Common myeloid progenitor, CD34-positive (primary cell): Measurements from ENCODE around the gene PC.

ENCODE experiments used
- CTCF ChIA-PET: fragments of 350-600 bp; sonication (Branson Sonifier 250); formaldehyde crosslinking; loops from one replicate; lab custom pipeline; 2021; ENCODE audit warnings: antibody characterized with exemption; lab: Charles Lee
- POLR2A ChIA-PET: fragments of 350-600 bp; sonication (Branson Sonifier 250); formaldehyde crosslinking; loops from one replicate; lab custom pipeline; 2021; ENCODE audit warnings: antibody characterized with exemption; lab: Charles Lee
- DNase-seq, 3 donors: peaks; one replicate each; pipeline versions ENCODE4 v3.0.0 to v3.0.0-alpha.2; 2013
- H3K27ac ChIP-seq, 2 experiments: 1 replicate in 1 of 2; 2 replicates in 1 of 2; pipeline ENCODE4 v1.7.0; 2013; ENCODE audit warnings: inconsistent platforms in 2 of 2, low read length in 2 of 2, mild to moderate bottlenecking in 2 of 2, low read depth in 1 of 2, moderate library complexity in 1 of 2; ENCODE audit not compliant: severe bottlenecking in 2 of 2, insufficient read depth in 1 of 2, poor library complexity in 1 of 2
- H3K27me3 ChIP-seq, 5 experiments: replicated peaks in 2 of 5; 1 replicate in 3 of 5; 2 replicates in 2 of 5; pipeline versions ENCODE4 v1.6.1 to v1.7.0; 2013; ENCODE audit warnings: low read length in 4 of 5, mild to moderate bottlenecking in 2 of 5, moderate library complexity in 2 of 5, inconsistent platforms in 1 of 5; ENCODE audit not compliant: insufficient read depth in 5 of 5, control insufficient read depth in 4 of 5
- H3K36me3 ChIP-seq, 4 experiments: 1 replicate in 2 of 4; 2 replicates in 2 of 4; pipeline versions ENCODE4 v1.6.1 to v1.7.0; 2013; ENCODE audit warnings: low read length in 3 of 4, control low read depth in 1 of 4, mild to moderate bottlenecking in 1 of 4; ENCODE audit not compliant: control insufficient read depth in 4 of 4, insufficient read depth in 4 of 4
- H3K4me1 ChIP-seq, 4 experiments: 1 replicate in 3 of 4; 2 replicates in 1 of 4; pipeline versions ENCODE4 v1.6.1 to v1.7.1; 2013; ENCODE audit warnings: low read length in 3 of 4, mild to moderate bottlenecking in 3 of 4, control low read depth in 1 of 4, inconsistent platforms in 1 of 4, moderate library complexity in 1 of 4; ENCODE audit not compliant: control insufficient read depth in 4 of 4, insufficient read depth in 4 of 4; ENCODE audit errors: control extremely low read depth in 1 of 4
- H3K4me3 ChIP-seq, 7 experiments: 1 replicate in 4 of 7; 2 replicates in 3 of 7; pipeline versions ENCODE4 v1.5.1 to v1.7.0; 2013; ENCODE audit warnings: mild to moderate bottlenecking in 7 of 7, low read length in 6 of 7, moderate library complexity in 6 of 7, inconsistent platforms in 2 of 7, low read depth in 2 of 7, control low read depth in 1 of 7; ENCODE audit not compliant: insufficient read depth in 4 of 7, control insufficient read depth in 1 of 7; ENCODE audit errors: extremely low read depth in 1 of 7
- H3K9me3 ChIP-seq, 5 experiments: 1 replicate in 4 of 5; 2 replicates in 1 of 5; pipeline versions ENCODE4 v1.6.1 to v1.7.1; 2013; ENCODE audit warnings: low read length in 4 of 5, mild to moderate bottlenecking in 2 of 5, inconsistent platforms in 1 of 5, low read depth in 1 of 5, moderate library complexity in 1 of 5; ENCODE audit not compliant: control insufficient read depth in 4 of 5, insufficient read depth in 2 of 5; ENCODE audit errors: control extremely low read depth in 1 of 5
- WGBS: methylation state at CpG from one replicate; pipeline ENCODE4 v1.1.5; 2013; ENCODE audit not compliant: insufficient coverage; 5-methylcytosine and 5-hydroxymethylcytosine counted together

Gene PC

GRCh38 chr11:66866511-66866986 is 91.6 kb downstream of the PC start:
- ChIA-PET POLR2A (no interaction called here), CTCF (interaction anchor here (1.3 to 2.0 kb wide), 5 partner anchors 10 to 32 kb away, joined by 3 to 4 read pairs (median 4); no protein-coding TSS in a partner anchor)
- WGBS, result 86% methylated on average over 5 of the region's 7 CpGs

DNA sequence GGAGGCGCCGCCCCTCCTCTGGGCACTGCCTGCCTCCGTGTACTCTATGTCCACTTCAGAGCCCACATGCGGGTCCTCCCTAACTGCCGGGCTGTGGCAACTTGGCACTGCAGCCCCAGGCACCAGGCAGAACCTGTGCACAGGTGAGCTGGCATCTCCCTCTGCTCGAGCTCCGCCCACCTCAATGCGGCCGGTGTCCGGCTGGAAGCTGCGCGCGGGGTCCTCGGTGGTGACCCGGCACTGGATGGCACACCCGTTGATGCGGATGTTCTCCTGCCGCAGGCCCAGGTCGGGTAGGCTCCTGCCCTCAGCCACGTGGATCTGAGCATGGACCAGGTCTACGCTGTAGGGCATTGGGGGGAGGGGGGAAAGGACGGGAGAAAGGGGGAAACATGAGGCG is 92.2 kb downstream of the PC start:
- 97% methylated on average over 16 of the region's 23 CpGs for WGBS
- Histone ChIP-seq H3K4me1 (peaks cover 0 to 7% (median 5%) of the 10 kb centered on the region in 4 experiments), H3K27me3 (no peaks in the 10 kb centered on the region), H3K36me3 (peaks cover 0 to 3% (median under 1%) of the 10 kb centered on the region in 4 experiments), H3K27ac (no peak overlapping the region), H3K9me3 (no peaks in the 10 kb centered on the region), H3K4me3 (no peak overlapping the region)
- ChIA-PET POLR2A (no interaction called here), CTCF (no interaction called here)
- no peak for DNase-seq

More at GRCh38 chr11:66866511-66866986, 91.6 kb downstream of the PC start:
- DNase-seq, result no peak
- H3K27ac ChIP-seq, result no peak overlapping the region
- no peak overlapping the region for H3K4me3 ChIP-seq
- H3K36me3 ChIP-seq, result peaks cover 0 to 3% (median 0%) of the 10 kb centered on the region in 4 experiments
- H3K4me1 ChIP-seq, result peaks cover 0 to 7% (median 5%) of the 10 kb centered on the region in 4 experiments
- H3K27me3 ChIP-seq, result no peaks in the 10 kb centered on the region
- no peaks in the 10 kb centered on the region for H3K9me3 ChIP-seq

DNA sequence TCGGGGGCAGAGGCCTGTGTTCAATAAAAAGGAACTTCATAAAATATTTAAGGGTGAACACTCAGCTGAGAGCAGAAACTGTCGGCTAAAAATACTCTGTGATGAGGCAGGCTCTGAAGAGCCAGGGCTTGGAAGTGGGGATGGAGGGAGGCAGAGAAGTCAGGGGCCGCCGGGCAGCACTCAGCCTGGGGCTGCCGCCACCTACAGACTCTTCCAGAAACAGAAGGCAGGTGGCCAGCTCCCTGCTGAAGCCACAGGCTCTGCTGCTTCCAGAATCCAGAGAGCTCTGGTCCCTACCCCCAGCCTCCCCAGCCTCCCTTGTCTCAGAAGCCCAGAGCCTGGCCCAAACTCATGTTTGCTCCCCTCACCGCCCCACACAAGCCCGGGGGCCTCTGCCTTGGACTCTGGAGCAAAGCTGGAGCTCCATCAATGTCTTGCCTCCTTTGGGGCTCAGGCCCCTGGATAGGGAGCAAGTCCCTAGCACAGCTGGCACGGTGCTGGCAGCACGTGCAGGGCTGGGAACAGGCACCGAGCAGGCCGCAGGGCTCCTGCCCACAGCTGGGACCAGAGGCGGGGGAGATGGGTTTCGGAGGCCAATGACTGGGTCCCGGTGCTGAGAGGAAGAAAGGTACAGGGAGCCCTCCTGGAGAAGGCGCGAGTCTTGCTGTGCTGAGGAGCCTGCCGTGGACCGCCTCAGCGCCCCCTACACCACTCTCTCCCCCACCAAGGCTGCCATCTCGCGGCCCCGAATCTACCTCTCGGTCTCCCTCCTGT is 93.1 kb downstream of the PC start:
- Histone ChIP-seq H3K4me1 (peaks cover 0 to 7% (median 5%) of the 10 kb centered on the region in 4 experiments), H3K36me3 (peaks cover 0 to 8% (median 3%) of the 10 kb centered on the region in 4 experiments), H3K27ac (no peak overlapping the region), H3K27me3 (no peaks in the 10 kb centered on the region), H3K9me3 (no peaks in the 10 kb centered on the region), H3K4me3 (no peak overlapping the region)
- ChIA-PET POLR2A (no interaction called here), CTCF (interaction anchor here (0.5 to 1.1 kb wide), 3 partner anchors 10 to 207 kb away, joined by 3 to 4 read pairs (median 3); no protein-coding TSS in a partner anchor)
- WGBS, result 88% methylated on average over 18 of the region's 23 CpGs
- no peak for DNase-seq

GRCh38 chr11:66864172-66864901 is 93.8 kb downstream of the PC start:
- POLR2A ChIA-PET, result no interaction called here
- 87% methylated on average over 21 of the region's 35 CpGs for WGBS

GRCh38 chr11:66863428-66864125 is 94.6 kb downstream of the PC start:
- Histone ChIP-seq H3K4me1 (peaks cover 0 to 2% (median under 1%) of the 10 kb centered on the region in 4 experiments), H3K27me3 (no peaks in the 10 kb centered on the region), H3K9me3 (no peaks in the 10 kb centered on the region), H3K4me3 (no peak overlapping the region), H3K27ac (no peak overlapping the region), H3K36me3 (peaks cover 0 to 19% (median 7%) of the 10 kb centered on the region in 4 experiments)
- 95% methylated on average over 30 of the region's 31 CpGs for WGBS
- CTCF ChIA-PET, result interaction anchor here (1.4 kb wide), 1 partner anchor 9 kb away, joined by 3 read pairs; no protein-coding TSS in a partner anchor
- no peak for DNase-seq
- POLR2A ChIA-PET, result no interaction called here

More at GRCh38 chr11:66864172-66864901, 93.8 kb downstream of the PC start:
- no peaks in the 10 kb centered on the region for H3K27me3 ChIP-seq
- CTCF ChIA-PET, result interaction anchor here (1.1 kb wide), 1 partner anchor 9 kb away, joined by 4 read pairs; no protein-coding TSS in a partner anchor
- no peak for DNase-seq
- peaks cover 0 to 11% (median 4%) of the 10 kb centered on the region in 4 experiments for H3K36me3 ChIP-seq
- no peak overlapping the region for H3K4me3 ChIP-seq
- peaks cover 0 to 7% (median 5%) of the 10 kb centered on the region in 4 experiments for H3K4me1 ChIP-seq
- no peaks in the 10 kb centered on the region for H3K9me3 ChIP-seq
- H3K27ac ChIP-seq, result no peak overlapping the region

- H3K4me3 ChIP-seq, result no peak overlapping the region
Measured at GRCh38 chr11:66862559-66863037, 95.6 kb downstream of the PC start.

More at GRCh38 chr11:66862559-66863037, 95.6 kb downstream of the PC start:
- Histone ChIP-seq H3K27me3 (no peaks in the 10 kb centered on the region), H3K27ac (no peak overlapping the region), H3K36me3 (peaks cover 0 to 21% (median 7%) of the 10 kb centered on the region in 4 experiments), H3K9me3 (no peaks in the 10 kb centered on the region), H3K4me1 (peaks cover 0 to 5% (median 1%) of the 10 kb centered on the region in 4 experiments)
- DNase-seq, result no peak
- ChIA-PET POLR2A (no interaction called here), CTCF (interaction anchor here (1.4 kb wide), 1 partner anchor 10 kb away, joined by 3 read pairs; no protein-coding TSS in a partner anchor)
- WGBS, result 97% methylated on average over 11 of the region's 11 CpGs
